Uterus (tissue), 4 donors: ENCODE data around the gene APOA1. TPM values are rescaled to one million over a fixed set of nuclear protein-coding genes. Genes with fewer than 3 reads are reported as not detected.

ENCODE experiments used
- DNase-seq, 2 donors: peaks; one replicate each; pipeline ENCODE4 v3.0.0-alpha.2; 2019 to 2020
- H3K27ac ChIP-seq, 2 donors: fragments of 200-600 bp; sonication (generic); 1 replicate in 1 of 2; 2 replicates in 1 of 2; pipeline ENCODE4 v1.5.1; 2016 to 2018
- H3K27me3 ChIP-seq, 2 donors: fragments of 200-600 bp; sonication (generic); one replicate each; pipeline ENCODE4 v1.5.1; 2018 to 2019; ENCODE audit warnings: control low read depth in 1 of 2
- H3K36me3 ChIP-seq, 2 donors: fragments of 200-600 bp; sonication (generic); one replicate each; pipeline ENCODE4 v1.5.1; 2019; ENCODE audit warnings: control low read depth in 1 of 2
- H3K4me1 ChIP-seq, 2 donors: fragments of 200-600 bp; sonication (generic); one replicate each; pipeline ENCODE4 v1.5.1; 2018 to 2019; ENCODE audit warnings: control low read depth in 1 of 2
- H3K4me3 ChIP-seq, 2 donors: fragments of 200-600 bp; sonication (generic); 1 replicate in 1 of 2; 2 replicates in 1 of 2; pipeline ENCODE4 v1.5.1; 2018 to 2019; ENCODE audit warnings: mild to moderate bottlenecking in 1 of 2
- H3K9me3 ChIP-seq, 2 donors: fragments of 200-600 bp; sonication (generic); one replicate each; pipeline ENCODE4 v1.5.1; 2019; ENCODE audit warnings: control low read depth in 1 of 2
- CTCF ChIP-seq, 4 experiments: fragments of 200-600 bp in 2 of 4; fragments of 450-650 bp in 2 of 4; sonication (generic) in 2 of 4; IDR thresholded peaks; one replicate each; pipeline ENCODE4 v1.5.1; 2016 to 2019; ENCODE audit warnings: antibody characterized with exemption in 4 of 4, mild to moderate bottlenecking in 2 of 4, moderate library complexity in 1 of 4
- POLR2A ChIP-seq, 2 donors: fragments of 450-650 bp; IDR thresholded peaks; one replicate each; pipeline ENCODE4 v1.6.1; 2016; ENCODE audit warnings: antibody characterized with exemption in 2 of 2, mild to moderate bottlenecking in 1 of 2, moderate library complexity in 1 of 2
- intact Hi-C: fragments of 100-400 bp; cut with DNase I; formaldehyde crosslinking; loops from one replicate; pipeline ENCODE4 v1.15.1; 2023; ENCODE audit warnings: low total_unique reads
- total RNA-seq, 4 donors: library from RNA; depleted of rRNA in 3 of 4; stranded (reverse); fragments of >200 nt in 3 of 4; gene quantifications; one replicate each; pipeline versions ENCODE4 v1.1.0 to v1.2.4, GENCODE V29; 2014 to 2023
- donor health status: DM: yes; HTN: yes; CAD: no.

Gene APOA1
- total RNA-seq, 4 donors from 2014 or later = 2.2 to 3.5 TPM; not detected in 2

- DNase-seq = no peak
- no peaks in the 10 kb centered on the region for H3K4me1 ChIP-seq
- no peak overlapping the region for H3K4me3 ChIP-seq
- H3K27ac ChIP-seq = no peak overlapping the region
- TF ChIP-seq POLR2A (IDR thresholded peaks at IDR 0.05) (no peak), CTCF (IDR thresholded peaks at IDR 0.05) (no peak)
- no peaks in the 10 kb centered on the region for H3K27me3 ChIP-seq
- intact Hi-C loops = no loop called here
- no peaks in the 10 kb centered on the region for H3K9me3 ChIP-seq
- no peaks in the 10 kb centered on the region for H3K36me3 ChIP-seq
These were observed 36.8 kb downstream of the APOA1 start for GRCh38 chr11:116800610-116801009.

GRCh38 chr11:116798368-116798767 is 39.1 kb downstream of the APOA1 start:
- no peak for DNase-seq
- H3K27ac ChIP-seq = no peak overlapping the region
- no peaks in the 10 kb centered on the region for H3K9me3 ChIP-seq
- H3K4me3 ChIP-seq = no peak overlapping the region
- no peaks in the 10 kb centered on the region for H3K36me3 ChIP-seq
- H3K4me1 ChIP-seq = no peaks in the 10 kb centered on the region
- intact Hi-C loops = loop anchor here (10.0 kb wide), 1 partner anchor 426 kb away; no protein-coding TSS in a partner anchor
- H3K27me3 ChIP-seq = no peaks in the 10 kb centered on the region
- TF ChIP-seq POLR2A (IDR thresholded peaks at IDR 0.05) = no peak
- TF ChIP-seq CTCF (IDR thresholded peaks at IDR 0.05) = no peak

GRCh38 chr11:116797816-116798215 is 39.6 kb downstream of the APOA1 start:
- intact Hi-C loops = loop anchor here (10.0 kb wide), 1 partner anchor 427 kb away; no protein-coding TSS in a partner anchor
- no peak for DNase-seq
- no peaks in the 10 kb centered on the region for H3K36me3 ChIP-seq
- no peaks in the 10 kb centered on the region for H3K9me3 ChIP-seq
- no peaks in the 10 kb centered on the region for H3K27me3 ChIP-seq
- no peaks in the 10 kb centered on the region for H3K4me1 ChIP-seq
- TF ChIP-seq CTCF (IDR thresholded peaks at IDR 0.05) (no peak), POLR2A (IDR thresholded peaks at IDR 0.05) (no peak)
- H3K27ac ChIP-seq = no peak overlapping the region
- no peak overlapping the region for H3K4me3 ChIP-seq

- TF ChIP-seq CTCF (IDR thresholded peaks at IDR 0.05) (no peak), POLR2A (IDR thresholded peaks at IDR 0.05) (no peak)
- H3K27me3 ChIP-seq = no peaks in the 10 kb centered on the region
- H3K36me3 ChIP-seq = no peaks in the 10 kb centered on the region
- intact Hi-C loops = loop anchor here (10.0 kb wide), 1 partner anchor 428 kb away; no protein-coding TSS in a partner anchor
- H3K4me1 ChIP-seq = no peaks in the 10 kb centered on the region
- no peak for DNase-seq
- H3K4me3 ChIP-seq = no peak overlapping the region
- no peak overlapping the region for H3K27ac ChIP-seq
- no peaks in the 10 kb centered on the region for H3K9me3 ChIP-seq
These were observed 40.9 kb downstream of the APOA1 start for GRCh38 chr11:116796548-116796947.

- Histone ChIP-seq H3K27me3 (no peaks in the 10 kb centered on the region), H3K36me3 (no peaks in the 10 kb centered on the region), H3K4me3 (no peak overlapping the region), H3K27ac (no peak overlapping the region), H3K9me3 (no peaks in the 10 kb centered on the region), H3K4me1 (no peaks in the 10 kb centered on the region)
- no peak for DNase-seq
- intact Hi-C loops = loop anchor here (10.0 kb wide), 1 partner anchor 430 kb away; no protein-coding TSS in a partner anchor
- TF ChIP-seq CTCF (IDR thresholded peaks at IDR 0.05) (no peak), POLR2A (IDR thresholded peaks at IDR 0.05) (no peak)
These were observed 42.6 kb downstream of the APOA1 start for GRCh38 chr11:116794851-116795250.
